Measurements from ENCODE around the gene EYA2. TPM values are rescaled to one million over a fixed set of nuclear protein-coding genes. Genes with fewer than 3 reads are reported as not detected.

EYA2 gene
- total RNA-seq, 2 experiments from 2014 or later, result not detected

DNA sequence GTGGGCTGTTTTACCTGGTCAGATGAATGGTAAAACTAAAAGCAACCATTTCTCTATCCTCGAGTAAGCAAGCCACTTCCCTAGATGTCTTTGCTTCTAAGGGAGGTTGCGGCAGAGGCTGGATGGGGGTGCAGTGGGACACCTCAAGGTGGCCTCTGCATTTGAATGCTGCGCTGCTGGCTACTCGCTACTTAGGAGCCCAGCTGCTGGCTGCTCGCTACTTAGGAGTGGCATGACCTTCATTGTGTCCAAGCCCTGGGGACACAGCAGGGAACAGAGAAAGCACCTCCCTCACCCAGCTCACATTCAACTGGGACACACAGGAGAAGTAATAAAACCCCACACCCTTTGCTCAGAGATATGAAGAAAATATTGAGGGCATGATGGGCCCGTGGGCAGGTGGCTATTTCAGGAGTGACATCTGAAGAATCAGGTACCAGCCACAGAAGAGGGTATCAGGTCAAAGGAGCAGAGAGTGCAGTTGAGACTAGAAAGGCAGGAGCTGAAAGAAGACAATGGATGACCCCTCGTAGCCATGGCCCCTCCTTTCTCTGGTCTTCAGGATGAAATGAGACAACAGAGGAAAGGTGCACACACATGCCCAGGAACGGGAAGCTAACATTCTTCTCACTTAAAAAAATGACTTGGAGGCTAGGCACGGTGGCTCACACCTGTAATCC, 312.5 kb downstream of the EYA2 start:
- TF ChIP-seq CTCF (IDR thresholded peaks at IDR 0.05), result no peak
- DNase-seq, result no peak
- intact Hi-C loops (cut with micrococcal nuclease), result no loop called here

DNA sequence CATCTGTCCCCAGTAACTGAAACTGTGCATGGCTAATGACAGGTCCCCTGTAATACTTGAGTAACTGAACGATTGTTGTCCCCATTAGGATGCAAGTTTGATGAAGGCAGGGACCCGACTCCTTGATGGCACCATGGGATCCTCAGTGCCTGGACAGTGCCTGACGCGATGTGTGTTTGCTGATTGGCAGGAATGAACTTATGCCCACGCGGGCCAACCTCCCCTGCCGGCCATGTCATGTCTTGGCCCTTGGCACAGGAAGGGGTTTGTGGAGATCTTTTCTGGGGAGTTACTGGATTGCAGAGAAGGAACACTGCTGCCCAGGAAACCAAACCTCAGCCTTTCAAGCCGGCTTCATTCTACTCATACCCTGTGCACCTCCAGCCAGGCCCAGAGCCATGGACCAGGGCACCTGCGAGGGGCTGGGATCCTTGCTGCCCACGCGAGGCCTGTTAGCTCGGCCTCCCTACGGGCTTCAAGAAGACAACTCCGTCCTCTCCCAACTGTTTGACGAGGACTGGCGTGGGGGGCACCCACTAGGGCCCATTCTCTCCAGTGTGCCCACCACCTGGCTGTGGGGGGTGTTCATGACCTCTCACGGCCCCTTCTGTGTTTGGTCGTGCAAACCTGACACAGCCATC, 314.0 kb downstream of the EYA2 start:
- DNase-seq (no peak), ATAC-seq (no peak)
- ChIA-PET POLR2A (no interaction called here), CTCF (interaction anchor here (1.1 to 12.8 kb wide), 3 partner anchors 40 to 175 kb away, joined by 3 to 192 read pairs (median 8); no protein-coding TSS in a partner anchor)
- Mint-ChIP-seq H3K9me3 (no peaks in the 10 kb centered on the region), H3K4me3 (no peak overlapping the region), H3K27me3 (no peaks in the 10 kb centered on the region), H3K27ac (no peak overlapping the region), H3K4me1 (ENCODE audit: low read depth) (peaks cover 4% of the 10 kb centered on the region), H3K36me3 (ENCODE audit: low read depth) (peaks cover 9% of the 10 kb centered on the region)
- TF ChIP-seq CTCF (IDR thresholded peaks at IDR 0.05), result no peak
- intact Hi-C loops (cut with micrococcal nuclease), result no loop called here

More for the DNA sequence above, 312.5 kb downstream of the EYA2 start:
- ATAC-seq, result no peak
- Mint-ChIP-seq H3K36me3 (ENCODE audit: low read depth) (peaks cover 9% of the 10 kb centered on the region), H3K4me1 (ENCODE audit: low read depth) (peaks cover 4% of the 10 kb centered on the region), H3K27ac (no peak overlapping the region), H3K4me3 (no peak overlapping the region), H3K9me3 (no peaks in the 10 kb centered on the region), H3K27me3 (no peaks in the 10 kb centered on the region)
- ChIA-PET POLR2A (interaction anchor here (0.6 to 0.8 kb wide), 2 partner anchors 433 to 463 kb away, joined by 4 read pairs; no protein-coding TSS in a partner anchor), CTCF (interaction anchor here (0.7 to 12.8 kb wide), 5 partner anchors 9 to 445 kb away, joined by 3 to 192 read pairs (median 16); no protein-coding TSS in a partner anchor)

DNA sequence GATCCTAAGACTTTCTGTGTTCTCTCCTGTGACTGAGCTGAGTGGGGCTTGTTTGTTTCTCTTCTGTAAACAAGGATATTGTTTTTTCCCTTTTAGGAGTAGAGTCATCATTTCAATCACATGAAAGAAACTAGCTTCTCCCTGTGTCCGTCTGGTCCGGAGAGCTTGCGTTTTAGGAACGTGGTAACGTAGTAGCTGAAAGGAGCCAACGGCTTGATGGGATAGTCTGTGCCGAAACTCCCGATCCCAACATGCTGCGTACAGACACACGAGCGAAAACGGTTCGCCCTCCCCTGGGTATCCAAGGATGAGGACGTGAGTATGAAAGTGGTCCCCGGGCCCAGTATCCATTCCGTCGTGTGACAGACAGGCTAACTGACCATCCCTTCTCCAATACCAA, 315.3 kb downstream of the EYA2 start:
- Mint-ChIP-seq H3K27ac (no peak overlapping the region), H3K4me3 (no peak overlapping the region), H3K4me1 (ENCODE audit: low read depth) (peaks cover 4% of the 10 kb centered on the region), H3K27me3 (no peaks in the 10 kb centered on the region), H3K9me3 (no peaks in the 10 kb centered on the region), H3K36me3 (ENCODE audit: low read depth) (peaks cover 9% of the 10 kb centered on the region)
- ChIA-PET POLR2A (no interaction called here), CTCF (interaction anchor here (0.8 to 1.7 kb wide), 3 partner anchors 9 to 174 kb away, joined by 3 to 8 read pairs (median 3); no protein-coding TSS in a partner anchor)
- intact Hi-C loops (cut with micrococcal nuclease), result no loop called here
- no peak for TF ChIP-seq CTCF (IDR thresholded peaks at IDR 0.05)
- ATAC-seq (no peak), DNase-seq (no peak)

GRCh38 chr20:47210470-47210869, 315.8 kb downstream of the EYA2 start:
- Mint-ChIP-seq H3K4me3 (no peak overlapping the region), H3K27ac (no peak overlapping the region), H3K9me3 (no peaks in the 10 kb centered on the region), H3K27me3 (no peaks in the 10 kb centered on the region), H3K4me1 (ENCODE audit: low read depth) (peaks cover 4% of the 10 kb centered on the region), H3K36me3 (ENCODE audit: low read depth) (peaks cover 10% of the 10 kb centered on the region)
- DNase-seq, result no peak
- ChIA-PET POLR2A (no interaction called here), CTCF (interaction anchor here (0.8 to 1.7 kb wide), 3 partner anchors 9 to 173 kb away, joined by 3 to 8 read pairs (median 3); no protein-coding TSS in a partner anchor)
- no peak for ATAC-seq
- intact Hi-C loops (cut with micrococcal nuclease), result no loop called here
- TF ChIP-seq CTCF (IDR thresholded peaks at IDR 0.05), result no peak

DNA sequence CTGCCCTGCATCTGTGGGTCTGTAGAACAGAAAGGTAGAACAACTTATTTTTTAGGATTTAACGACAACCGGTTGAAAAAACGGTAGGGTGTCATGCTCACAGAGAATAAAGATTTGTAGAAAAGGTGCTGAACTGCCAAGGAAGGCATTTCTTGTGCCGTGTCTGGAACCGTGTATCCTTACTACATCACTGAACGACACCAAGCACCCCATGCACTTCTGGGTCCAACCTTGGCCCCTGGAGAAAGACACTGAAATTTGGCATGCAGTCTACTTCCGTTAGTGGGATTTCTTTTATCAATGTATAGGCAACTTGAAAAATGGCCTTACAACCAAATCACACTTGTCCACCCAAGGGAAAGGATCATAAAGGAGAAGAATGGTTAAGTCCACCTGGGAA, 316.4 kb downstream of the EYA2 start:
- no peaks in the 10 kb centered on the region for H3K27me3 Mint-ChIP-seq
- DNase-seq, result no peak
- no peak overlapping the region for H3K4me3 Mint-ChIP-seq
- no peak for TF ChIP-seq CTCF (IDR thresholded peaks at IDR 0.05)
- no peaks in the 10 kb centered on the region for H3K4me1 Mint-ChIP-seq (ENCODE audit: low read depth)
- no peak for ATAC-seq
- no peak overlapping the region for H3K27ac Mint-ChIP-seq
- H3K36me3 Mint-ChIP-seq (ENCODE audit: low read depth), result peaks cover 15% of the 10 kb centered on the region
- no peaks in the 10 kb centered on the region for H3K9me3 Mint-ChIP-seq
- POLR2A ChIA-PET, result interaction anchor here (1.1 kb wide), 1 partner anchor 12 kb away, joined by 4 read pairs; no protein-coding TSS in a partner anchor
- CTCF ChIA-PET, result interaction anchor here (2.3 kb wide), 1 partner anchor 15 kb away, joined by 6 read pairs; no protein-coding TSS in a partner anchor
- intact Hi-C loops (cut with micrococcal nuclease), result no loop called here
